GM21737 (cell line): Measurements from ENCODE around the gene CDKN2B.
A peak's percentile ranks its signal among the peaks of the same experiment; 100 is the strongest.

Experiments
- ATAC-seq: cut with Tn5 transposase; IDR thresholded peaks from one replicate; pipeline ENCODE4 v1.9.1; 2021; ENCODE audit warnings: mild to moderate bottlenecking, moderate library complexity; ENCODE audit not compliant: unreplicated experiment

CDKN2B gene

GRCh38 chr9:22035591-22036011 is 26.5 kb upstream of the CDKN2B start:
- no peak for ATAC-seq

- no peak for ATAC-seq
These were observed 24.0 kb upstream of the CDKN2B start for GRCh38 chr9:22033012-22033630.

GRCh38 chr9:22031655-22032411 is 22.7 kb upstream of the CDKN2B start:
- no peak for ATAC-seq

GRCh38 chr9:22030101-22030598 is 21.0 kb upstream of the CDKN2B start:
- no peak for ATAC-seq

- ATAC-seq: no peak
These were observed 20.1 kb upstream of the CDKN2B start for GRCh38 chr9:22029231-22029630.

- ATAC-seq: no peak
These were observed 19.3 kb upstream of the CDKN2B start for GRCh38 chr9:22028394-22028793.

GRCh38 chr9:22026696-22027095 is 17.6 kb upstream of the CDKN2B start:
- no peak for ATAC-seq

GRCh38 chr9:22022396-22022795 is 13.3 kb upstream of the CDKN2B start:
- no peak for ATAC-seq

GRCh38 chr9:22010866-22011625 is 1.9 kb upstream of the CDKN2B start:
- no peak for ATAC-seq

- ATAC-seq: peak; percentile 40
These were observed 382 bp upstream of the CDKN2B start for GRCh38 chr9:22009506-22009867.

- ATAC-seq: no peak
These were observed 755 bp downstream of the CDKN2B start for GRCh38 chr9:22008384-22008716.

GRCh38 chr9:22005702-22006606 is 3.2 kb downstream of the CDKN2B start:
- ATAC-seq: no peak

GRCh38 chr9:22005021-22005701 is 3.9 kb downstream of the CDKN2B start:
- ATAC-seq: no peak

GRCh38 chr9:22002038-22002437 is 7.1 kb downstream of the CDKN2B start:
- ATAC-seq: no peak

GRCh38 chr9:21998026-21998425 is 11.1 kb downstream of the CDKN2B start:
- no peak for ATAC-seq

- no peak for ATAC-seq
These were observed 11.6 kb downstream of the CDKN2B start for GRCh38 chr9:21997480-21997879.

- no peak for ATAC-seq
These were observed 12.2 kb downstream of the CDKN2B start for GRCh38 chr9:21996858-21997257.

- no peak for ATAC-seq
These were observed 12.7 kb downstream of the CDKN2B start for GRCh38 chr9:21996438-21996837.

GRCh38 chr9:21995666-21996398 is 13.3 kb downstream of the CDKN2B start:
- ATAC-seq: peak; percentile 19
